Panc1 (cell line): ENCODE measurements around the gene ALG9. TPM values are rescaled to one million over a fixed set of nuclear protein-coding genes. Genes with fewer than 3 reads are reported as not detected.

Experiments
- ATAC-seq: fragments of 200-7000 bp; cut with Tn5 transposase; 2 replicates; pipeline ENCODE4 v1.9.1; 2020; ENCODE audit warnings: mild to moderate bottlenecking, moderate library complexity
- Bru-seq: library from RNA; stranded (reverse); fragments of 400-500 nt; gene quantifications from one replicate; lab custom pipeline; 2021; lab: Mats Ljungman, UMichigan
- BruChase-seq, 2 experiments: library from RNA; stranded (reverse); fragments of 400-500 nt; gene quantifications; one replicate each; lab custom pipeline; 2021; lab: Mats Ljungman, UMichigan
- BruUV-seq: library from RNA; stranded (reverse); fragments of 400-500 nt; replicated peaks from 2 replicates; lab custom pipeline; 2021; lab: Mats Ljungman, UMichigan
- CTCF ChIA-PET: fragments of 300-600 bp; sonication (Branson Sonifier 250); formaldehyde crosslinking; loops from one replicate; lab custom pipeline; 2022; ENCODE audit warnings: antibody characterized with exemption; lab: Charles Lee
- POLR2A ChIA-PET: fragments of 300-600 bp; sonication (Branson Sonifier 250); formaldehyde crosslinking; loops from one replicate; lab custom pipeline; 2022; ENCODE audit warnings: antibody characterized with exemption; lab: Charles Lee
- DNase-seq: peaks from one replicate; pipeline ENCODE4 v3.0.0-alpha.2; 2010; ENCODE audit warnings: low read depth, low spot score
- H3K27ac ChIP-seq: 2 replicates; pipeline ENCODE4 v1.5.1; 2011; ENCODE audit warnings: mild to moderate bottlenecking, low read length, inconsistent platforms
- H3K27me3 ChIP-seq: fragments of 200-500 bp; sonication (Bioruptor generic); 2 replicates; pipeline ENCODE4 v1.6.0; 2014; ENCODE audit warnings: low read length, inconsistent platforms; ENCODE audit not compliant: control insufficient read depth, insufficient read depth
- H3K36me3 ChIP-seq: fragments of 200-500 bp; sonication (Bioruptor generic); 2 replicates; pipeline ENCODE4 v1.5.1; 2014; ENCODE audit warnings: inconsistent platforms, mild to moderate bottlenecking, low read length, moderate library complexity; ENCODE audit not compliant: control insufficient read depth, insufficient read depth
- H3K4me1 ChIP-seq: 2 replicates; pipeline ENCODE4 v1.5.1; 2011; ENCODE audit warnings: inconsistent platforms, mild to moderate bottlenecking, low read length, moderate library complexity; ENCODE audit not compliant: control insufficient read depth, insufficient read depth
- H3K4me3 ChIP-seq, 2 experiments: 2 replicates each; pipeline ENCODE4 v1.5.1; 2011 to 2012; ENCODE audit warnings: low read depth in 2 of 2, low read length in 2 of 2, mild to moderate bottlenecking in 2 of 2, inconsistent platforms in 1 of 2, moderate library complexity in 1 of 2
- H3K9me3 ChIP-seq: fragments of 200-500 bp; sonication (Bioruptor generic); 2 replicates; pipeline ENCODE4 v1.5.1; 2014; ENCODE audit warnings: low read depth, mild to moderate bottlenecking, inconsistent platforms, low read length, moderate library complexity; ENCODE audit not compliant: control insufficient read depth, insufficient read depth
- POLR2AphosphoS5 ChIP-seq: IDR thresholded peaks from 2 replicates; pipeline ENCODE4 v1.6.1; 2012; ENCODE audit warnings: mild to moderate bottlenecking, low read depth, low read length, moderate library complexity
- SIN3A ChIP-seq: IDR thresholded peaks from 2 replicates; pipeline ENCODE4 v1.6.1; 2012; ENCODE audit warnings: low read depth, mild to moderate bottlenecking, low read length, moderate library complexity, borderline replicate concordance; ENCODE audit not compliant: insufficient read depth
- TCF7L2 ChIP-seq: IDR thresholded peaks from 2 replicates; pipeline ENCODE4 v1.6.1; 2011; ENCODE audit warnings: mild to moderate bottlenecking, low read depth, low read length, inconsistent platforms
- in situ Hi-C: cut with HindIII; loops from 2 replicates; pipeline ENCODE4 v1.10.0; 2016; ENCODE audit warnings: low sequenced_read_pairs, low pct_unique_long_range_greater_than_20kb
- intact Hi-C: fragments of 100-400 bp; cut with micrococcal nuclease; formaldehyde crosslinking; loops from one replicate; pipeline ENCODE4 v1.10.0; 2022; ENCODE audit not compliant: unreplicated experiment
- long read RNA-seq: library from polyadenylated mRNA; unstranded; transcript quantifications from one replicate; pipeline ENCODE4 v2.0.0, GENCODE V29; 2021; ENCODE audit not compliant: unreplicated experiment
- polyA plus RNA-seq: library from polyadenylated mRNA; unstranded; fragments of >200 nt; gene quantifications from one replicate; pipeline ENCODE4 v1.2.1, GENCODE V29; 2012; ENCODE audit warnings: missing spikeins; ENCODE audit not compliant: insufficient read length
- total RNA-seq: library from RNA; stranded (reverse); gene quantifications from one replicate; pipeline ENCODE4 v1.2.1, GENCODE V29; 2021; ENCODE audit not compliant: unreplicated experiment
- TF ChIP-seq, protein P1 (sequence below): fragments of 450-650 bp; IDR thresholded peaks from 2 replicates; pipeline ENCODE4 v1.5.1; 2017; ENCODE audit warnings: mild to moderate bottlenecking
- TF ChIP-seq, protein P2 (sequence below), 2 experiments: IDR thresholded peaks; 2 replicates each; pipeline ENCODE4 v1.6.1; 2011 to 2012; ENCODE audit warnings: low read depth in 2 of 2, control low read depth in 1 of 2, low read length in 1 of 2, mild to moderate bottlenecking in 1 of 2, moderate library complexity in 1 of 2; ENCODE audit not compliant: insufficient read depth in 1 of 2

The ALG9 gene
- total RNA-seq: 27.1 TPM
- 23.7 TPM for polyA plus RNA-seq
- percentile 65 among the genes with signal in this experiment for Bru-seq, nascent RNA
- BruChase-seq, experiment 1, labeled RNA remaining after a 2-hour chase: percentile 73 among the genes with signal in this experiment
- percentile 82 among the genes with signal in this experiment for BruChase-seq, experiment 2, labeled RNA remaining after a 6-hour chase
- long read RNA-seq, transcript ALG9-214 (15 exons, 2,028 nt): major isoform, 12 of 33 reads
- long read RNA-seq, partial matches to known transcripts: 3 of 33 reads
- long read RNA-seq, other reads (novel, unspliced or antisense): 14 of 33 reads

- no TSS peak for BruUV-seq
- H3K4me1 ChIP-seq: peaks cover 13% of the 10 kb centered on the region
- H3K27ac ChIP-seq: peak within 1 kb of the TSS; percentile 96
- no peaks in the 10 kb centered on the region; the same call in 1 of the 2 replicates for H3K36me3 ChIP-seq
- H3K27me3 ChIP-seq: no peaks in the 10 kb centered on the region
- in situ Hi-C loops (no loop called here), intact Hi-C loops (loop anchor here (10.0 kb wide), 1 partner anchor 114 kb away; no protein-coding TSS in a partner anchor)
- ChIA-PET CTCF (interaction anchor here (0.6 to 1.5 kb wide), 4 partner anchors 9 to 267 kb away, joined by 3 to 6 read pairs (median 4); no protein-coding TSS in a partner anchor), POLR2A (interaction anchor here (0.8 to 1.3 kb wide), 3 partner anchors 9 to 215 kb away, joined by 3 to 6 read pairs (median 3); partner anchors contain the start of gene TIMM8B)
- H3K9me3 ChIP-seq: no peaks in the 10 kb centered on the region
- H3K4me3 ChIP-seq: peak within 1 kb of the TSS; percentile 76 to 77
- ATAC-seq (peak; percentile 98), DNase-seq (peak; percentile 62)
- TF ChIP-seq TCF7L2 (peak; percentile 98), POLR2AphosphoS5 (peak; percentile 81), SIN3A (peak; percentile 59; the same call in 1 of the 2 replicates)
- TF ChIP-seq, protein P1, sequence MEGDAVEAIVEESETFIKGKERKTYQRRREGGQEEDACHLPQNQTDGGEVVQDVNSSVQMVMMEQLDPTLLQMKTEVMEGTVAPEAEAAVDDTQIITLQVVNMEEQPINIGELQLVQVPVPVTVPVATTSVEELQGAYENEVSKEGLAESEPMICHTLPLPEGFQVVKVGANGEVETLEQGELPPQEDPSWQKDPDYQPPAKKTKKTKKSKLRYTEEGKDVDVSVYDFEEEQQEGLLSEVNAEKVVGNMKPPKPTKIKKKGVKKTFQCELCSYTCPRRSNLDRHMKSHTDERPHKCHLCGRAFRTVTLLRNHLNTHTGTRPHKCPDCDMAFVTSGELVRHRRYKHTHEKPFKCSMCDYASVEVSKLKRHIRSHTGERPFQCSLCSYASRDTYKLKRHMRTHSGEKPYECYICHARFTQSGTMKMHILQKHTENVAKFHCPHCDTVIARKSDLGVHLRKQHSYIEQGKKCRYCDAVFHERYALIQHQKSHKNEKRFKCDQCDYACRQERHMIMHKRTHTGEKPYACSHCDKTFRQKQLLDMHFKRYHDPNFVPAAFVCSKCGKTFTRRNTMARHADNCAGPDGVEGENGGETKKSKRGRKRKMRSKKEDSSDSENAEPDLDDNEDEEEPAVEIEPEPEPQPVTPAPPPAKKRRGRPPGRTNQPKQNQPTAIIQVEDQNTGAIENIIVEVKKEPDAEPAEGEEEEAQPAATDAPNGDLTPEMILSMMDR: peak; percentile 38
- TF ChIP-seq, protein P2, sequence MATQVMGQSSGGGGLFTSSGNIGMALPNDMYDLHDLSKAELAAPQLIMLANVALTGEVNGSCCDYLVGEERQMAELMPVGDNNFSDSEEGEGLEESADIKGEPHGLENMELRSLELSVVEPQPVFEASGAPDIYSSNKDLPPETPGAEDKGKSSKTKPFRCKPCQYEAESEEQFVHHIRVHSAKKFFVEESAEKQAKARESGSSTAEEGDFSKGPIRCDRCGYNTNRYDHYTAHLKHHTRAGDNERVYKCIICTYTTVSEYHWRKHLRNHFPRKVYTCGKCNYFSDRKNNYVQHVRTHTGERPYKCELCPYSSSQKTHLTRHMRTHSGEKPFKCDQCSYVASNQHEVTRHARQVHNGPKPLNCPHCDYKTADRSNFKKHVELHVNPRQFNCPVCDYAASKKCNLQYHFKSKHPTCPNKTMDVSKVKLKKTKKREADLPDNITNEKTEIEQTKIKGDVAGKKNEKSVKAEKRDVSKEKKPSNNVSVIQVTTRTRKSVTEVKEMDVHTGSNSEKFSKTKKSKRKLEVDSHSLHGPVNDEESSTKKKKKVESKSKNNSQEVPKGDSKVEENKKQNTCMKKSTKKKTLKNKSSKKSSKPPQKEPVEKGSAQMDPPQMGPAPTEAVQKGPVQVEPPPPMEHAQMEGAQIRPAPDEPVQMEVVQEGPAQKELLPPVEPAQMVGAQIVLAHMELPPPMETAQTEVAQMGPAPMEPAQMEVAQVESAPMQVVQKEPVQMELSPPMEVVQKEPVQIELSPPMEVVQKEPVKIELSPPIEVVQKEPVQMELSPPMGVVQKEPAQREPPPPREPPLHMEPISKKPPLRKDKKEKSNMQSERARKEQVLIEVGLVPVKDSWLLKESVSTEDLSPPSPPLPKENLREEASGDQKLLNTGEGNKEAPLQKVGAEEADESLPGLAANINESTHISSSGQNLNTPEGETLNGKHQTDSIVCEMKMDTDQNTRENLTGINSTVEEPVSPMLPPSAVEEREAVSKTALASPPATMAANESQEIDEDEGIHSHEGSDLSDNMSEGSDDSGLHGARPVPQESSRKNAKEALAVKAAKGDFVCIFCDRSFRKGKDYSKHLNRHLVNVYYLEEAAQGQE (IDR thresholded peaks at IDR 0.05; ENCODE audit: insufficient read depth in 1 of 2, low read depth in 2 of 2, low read length in 1 of 2): no peak
Measured at GRCh38 chr11:111870886-111871692, at the start of gene ALG9. ALG9 (minus strand) TSS chr11:111871581; CDS start chr11:111871482, 99 bp downstream.

GRCh38 chr11:111920908-111921307 lies 49.5 kb upstream of the ALG9 start:
- no peak for DNase-seq
- H3K27me3 ChIP-seq: no peaks in the 10 kb centered on the region
- 0 out of 2 replicates have a peak, but pooled peaks cover 6% of the 10 kb centered on the region for H3K4me1 ChIP-seq
- ChIA-PET CTCF (no interaction called here), POLR2A (no interaction called here)
- ATAC-seq: no peak
- in situ Hi-C loops: no loop called here
- no peak overlapping the region for H3K4me3 ChIP-seq
- no peaks in the 10 kb centered on the region for H3K9me3 ChIP-seq
- intact Hi-C loops: no loop called here
- no peak for TF ChIP-seq TCF7L2
- no peak for TF ChIP-seq SIN3A
- TF ChIP-seq, protein P2 (IDR thresholded peaks at IDR 0.05; ENCODE audit: insufficient read depth in 1 of 2, low read depth in 2 of 2, low read length in 1 of 2): no peak
- TF ChIP-seq, protein P1: no peak
- no peak for TF ChIP-seq POLR2AphosphoS5
- BruUV-seq: no TSS peak
- H3K36me3 ChIP-seq: no peaks in the 10 kb centered on the region
- H3K27ac ChIP-seq: no peak overlapping the region
